ENCODE data around the gene GIGYF2. TPM values are rescaled to one million over a fixed set of nuclear protein-coding genes. Genes with fewer than 3 reads are reported as not detected.
A peak's percentile ranks its signal among the peaks of the same experiment; 100 is the strongest.

Gene GIGYF2
- total RNA-seq, 1 experiment from 2014 or later = 52.5 TPM

- DNase-seq (ENCODE audit: low read depth) = no peak
These were observed 182.7 kb downstream of the GIGYF2 start for GRCh38 chr2:232879618-232880494.

GRCh38 chr2:232880764-232881351 is 183.7 kb downstream of the GIGYF2 start:
- no peak for DNase-seq (ENCODE audit: low read depth)

GRCh38 chr2:232882085-232882484 is 185.0 kb downstream of the GIGYF2 start:
- DNase-seq (ENCODE audit: low read depth) = no peak

- DNase-seq (ENCODE audit: low read depth) = no peak
These were observed 185.5 kb downstream of the GIGYF2 start for GRCh38 chr2:232882505-232883115.

GRCh38 chr2:232883116-232883721 is 186.1 kb downstream of the GIGYF2 start:
- DNase-seq (ENCODE audit: low read depth) = no peak

GRCh38 chr2:232884001-232884421 is 186.9 kb downstream of the GIGYF2 start:
- DNase-seq (ENCODE audit: low read depth) = no peak

GRCh38 chr2:232884549-232885263 is 187.6 kb downstream of the GIGYF2 start:
- no peak for DNase-seq (ENCODE audit: low read depth)

GRCh38 chr2:232885264-232885961 is 188.3 kb downstream of the GIGYF2 start:
- no peak for DNase-seq (ENCODE audit: low read depth)

- DNase-seq (ENCODE audit: low read depth) = no peak
These were observed 189.0 kb downstream of the GIGYF2 start for GRCh38 chr2:232886176-232886575.

GRCh38 chr2:232886632-232887031 is 189.5 kb downstream of the GIGYF2 start:
- no peak for DNase-seq (ENCODE audit: low read depth)

GRCh38 chr2:232887171-232887850 is 190.2 kb downstream of the GIGYF2 start:
- no peak for DNase-seq (ENCODE audit: low read depth)

GRCh38 chr2:232888099-232888836 is 191.1 kb downstream of the GIGYF2 start:
- no peak for DNase-seq (ENCODE audit: low read depth)

GRCh38 chr2:232888839-232889529 is 191.9 kb downstream of the GIGYF2 start:
- no peak for DNase-seq (ENCODE audit: low read depth)

GRCh38 chr2:232889876-232890401 is 192.8 kb downstream of the GIGYF2 start:
- DNase-seq (ENCODE audit: low read depth) = no peak

GRCh38 chr2:232890536-232890895 is 193.4 kb downstream of the GIGYF2 start:
- no peak for DNase-seq (ENCODE audit: low read depth)

GRCh38 chr2:232890896-232891601 is 193.9 kb downstream of the GIGYF2 start:
- DNase-seq (ENCODE audit: low read depth) = peak; percentile 22

- DNase-seq (ENCODE audit: low read depth) = peak; percentile 9
These were observed 194.5 kb downstream of the GIGYF2 start for GRCh38 chr2:232891621-232892071.

- no peak for DNase-seq (ENCODE audit: low read depth)
These were observed 195.1 kb downstream of the GIGYF2 start for GRCh38 chr2:232892221-232892620.

All from LHCN-M2 (cell line).